GM18526 (cell line): ENCODE data around the gene CCSER2.

Experiments
- POLR2A ChIP-seq: IDR thresholded peaks from 3 replicates; pipeline ENCODE4 v1.6.1; 2011; ENCODE audit not compliant: insufficient read length; ENCODE audit errors: extremely low read depth

Gene CCSER2

GRCh38 chr10:84447701-84448400 lies 119.5 kb downstream of the CCSER2 start:
- TF ChIP-seq POLR2A = no peak

- no peak for TF ChIP-seq POLR2A
Observed at GRCh38 chr10:84452003-84452402, 123.6 kb downstream of the CCSER2 start.

GRCh38 chr10:84453303-84453702 lies 124.9 kb downstream of the CCSER2 start:
- no peak for TF ChIP-seq POLR2A

- no peak for TF ChIP-seq POLR2A
Observed at GRCh38 chr10:84456126-84456525, 127.7 kb downstream of the CCSER2 start.

GRCh38 chr10:84460520-84460919 lies 132.1 kb downstream of the CCSER2 start:
- TF ChIP-seq POLR2A = no peak

GRCh38 chr10:84469470-84469869 lies 141.1 kb downstream of the CCSER2 start:
- TF ChIP-seq POLR2A = no peak

- TF ChIP-seq POLR2A = no peak
Observed at GRCh38 chr10:84473136-84473535, 144.7 kb downstream of the CCSER2 start.

GRCh38 chr10:84477398-84478128 lies 149.2 kb downstream of the CCSER2 start:
- TF ChIP-seq POLR2A = no peak

- TF ChIP-seq POLR2A = no peak
Observed at GRCh38 chr10:84478151-84478550, 149.8 kb downstream of the CCSER2 start.

- no peak for TF ChIP-seq POLR2A
Observed at GRCh38 chr10:84478679-84479078, 150.3 kb downstream of the CCSER2 start.

GRCh38 chr10:84484541-84484940 lies 156.2 kb downstream of the CCSER2 start:
- TF ChIP-seq POLR2A = no peak

GRCh38 chr10:84493361-84493760 lies 165.0 kb downstream of the CCSER2 start:
- TF ChIP-seq POLR2A = no peak

- TF ChIP-seq POLR2A = no peak
Observed at GRCh38 chr10:84493951-84494848, 165.8 kb downstream of the CCSER2 start.

GRCh38 chr10:84494849-84495180 lies 166.4 kb downstream of the CCSER2 start:
- no peak for TF ChIP-seq POLR2A

- no peak for TF ChIP-seq POLR2A
Observed at GRCh38 chr10:84497978-84498377, 169.6 kb downstream of the CCSER2 start.

GRCh38 chr10:84499846-84500245 lies 171.5 kb downstream of the CCSER2 start:
- no peak for TF ChIP-seq POLR2A
